Adipose tissue (tissue), 3 donors: ENCODE data around the gene NUDT2. TPM values are rescaled to one million over a fixed set of nuclear protein-coding genes. Genes with fewer than 3 reads are reported as not detected.

Experiments used
- H3K27ac ChIP-seq: one replicate; pipeline ENCODE4 v1.5.1; 2013; ENCODE audit warnings: low read depth, low read length
- WGBS, 3 donors: extraction: QIAGEN DNeasy Blood & Tissue Kit; methylation state at CpG; one replicate each; pipeline ENCODE4 v1.1.7; 2013; 5-methylcytosine and 5-hydroxymethylcytosine counted together
- polyA plus RNA-seq, 3 donors: library from polyadenylated mRNA; stranded (reverse); fragments of 200-250 nt; gene quantifications; one replicate each; pipeline ENCODE4 v1.2.3, GENCODE V29; 2013
- donor health status: healthy with polysubstance abuse.
- donor health status: Bipolar disorder and iron deficiency.
- donor health status: healthy.

NUDT2 gene
- polyA plus RNA-seq, 3 donors, result 18.8 to 34.8 (median 23.0) TPM

DNA sequence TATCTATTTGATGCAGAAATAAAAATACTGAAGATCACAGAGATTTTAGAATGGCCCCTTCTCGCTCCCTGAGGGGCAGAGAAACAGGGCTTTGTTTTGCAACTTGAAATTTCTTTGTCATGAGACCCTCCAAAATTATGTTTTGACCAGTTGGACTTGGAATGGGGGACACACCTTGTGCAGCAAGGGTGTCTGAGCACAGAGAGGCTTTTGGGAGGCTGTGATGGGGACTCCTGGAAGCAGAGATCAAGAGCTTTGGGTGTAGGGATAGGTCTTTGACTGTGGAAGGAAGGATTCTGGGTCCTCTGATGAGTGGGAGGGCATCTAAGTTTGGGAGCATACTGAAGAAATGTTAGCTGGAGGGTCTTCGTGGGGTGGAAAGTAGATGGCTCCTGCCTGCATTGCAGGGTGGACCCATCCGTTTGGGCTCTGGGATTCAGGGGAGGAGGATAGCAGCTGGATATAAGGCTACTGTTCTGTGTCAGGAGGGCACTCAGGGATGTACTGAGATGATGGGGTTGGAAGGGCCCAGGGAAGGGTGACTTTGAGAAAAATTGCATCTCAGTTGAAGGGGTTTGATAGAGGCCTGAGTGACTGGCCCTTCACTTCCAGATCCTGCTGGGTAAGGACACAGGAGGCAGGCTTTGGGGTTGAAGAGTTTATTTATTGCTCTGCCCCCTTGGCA is 49.1 kb downstream of the NUDT2 start:
- 91 to 96% (median 94%) methylated on average over 3 of the region's 3 CpGs for WGBS, 3 donors
- no peak overlapping the region for H3K27ac ChIP-seq

- 5 to 9% (median 6%) methylated on average over 35 of the region's 35 CpGs for whole genome bisulfite sequencing, 3 donors
- H3K27ac ChIP-seq, result no peak overlapping the region
These were observed 50.1 kb downstream of the NUDT2 start for GRCh38 chr9:34379334-34380033.

GRCh38 chr9:34380034-34380510 is 50.7 kb downstream of the NUDT2 start:
- H3K27ac ChIP-seq, result no peak overlapping the region
- WGBS, 3 donors, result 21 to 53% (median 29%) methylated on average over 24 of the region's 24 CpGs

- 4% methylated on average over 56 to 59 of the region's 59 CpGs for WGBS, 3 donors
- no peak overlapping the region for H3K27ac ChIP-seq
These were observed 51.3 kb downstream of the NUDT2 start for GRCh38 chr9:34380511-34381315.

DNA sequence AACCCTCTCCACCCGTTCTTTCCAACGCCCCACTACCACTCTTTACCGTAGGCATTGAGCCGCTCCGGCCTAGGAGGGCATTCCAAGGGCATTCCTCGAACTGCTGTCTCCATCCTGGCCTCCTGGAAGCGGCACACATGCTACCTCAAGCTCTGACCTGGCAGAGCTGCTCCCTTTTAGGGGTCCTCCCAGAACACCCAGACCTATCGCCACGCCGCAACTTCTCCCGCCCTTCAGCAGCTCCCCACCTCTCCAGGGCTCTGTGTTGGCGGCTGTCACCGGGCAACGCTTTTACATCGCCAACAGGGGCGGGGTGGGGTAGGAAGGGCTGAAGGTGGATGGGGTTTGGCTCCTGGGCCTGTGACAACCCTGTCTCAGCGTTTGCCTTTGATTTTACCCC is 52.0 kb downstream of the NUDT2 start:
- WGBS, 3 donors, result 41 to 46% (median 45%) methylated on average over 16 to 17 of the region's 17 CpGs
- H3K27ac ChIP-seq, result no peak overlapping the region

DNA sequence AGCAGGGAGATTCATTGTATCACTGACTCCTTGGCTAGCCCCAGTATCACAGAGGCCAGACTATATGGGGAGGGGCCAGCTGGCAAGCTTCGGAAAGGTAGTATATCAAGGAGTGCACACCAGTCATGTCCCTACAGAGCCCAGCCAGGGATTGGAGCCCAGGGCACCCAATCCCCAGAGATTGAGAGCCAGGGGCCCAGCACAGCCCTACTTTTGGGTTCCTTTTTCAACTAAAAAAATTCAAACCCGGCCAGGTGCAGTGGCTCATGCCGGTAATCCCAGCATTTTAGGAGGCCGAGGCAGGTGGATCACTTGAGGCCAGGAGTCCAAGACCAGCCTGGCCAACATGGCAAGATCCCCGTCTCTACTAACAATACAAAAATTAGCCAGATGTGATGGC is 52.7 kb downstream of the NUDT2 start:
- 85 to 95% (median 90%) methylated on average over 5 of the region's 5 CpGs for WGBS, 3 donors
- H3K27ac ChIP-seq, result no peak overlapping the region

GRCh38 chr9:34382879-34383278 is 53.5 kb downstream of the NUDT2 start:
- WGBS, 3 donors, result 88 to 95% (median 89%) methylated on average over 3 of the region's 3 CpGs
- no peak overlapping the region for H3K27ac ChIP-seq

GRCh38 chr9:34383904-34384303 is 54.5 kb downstream of the NUDT2 start:
- no peak overlapping the region for H3K27ac ChIP-seq
- 79 to 88% (median 85%) methylated on average over 4 of the region's 4 CpGs for WGBS, 3 donors

GRCh38 chr9:34384368-34385165 is 55.2 kb downstream of the NUDT2 start:
- no peak overlapping the region for H3K27ac ChIP-seq
- 75 to 77% (median 77%) methylated on average over 7 of the region's 7 CpGs for WGBS, 3 donors

DNA sequence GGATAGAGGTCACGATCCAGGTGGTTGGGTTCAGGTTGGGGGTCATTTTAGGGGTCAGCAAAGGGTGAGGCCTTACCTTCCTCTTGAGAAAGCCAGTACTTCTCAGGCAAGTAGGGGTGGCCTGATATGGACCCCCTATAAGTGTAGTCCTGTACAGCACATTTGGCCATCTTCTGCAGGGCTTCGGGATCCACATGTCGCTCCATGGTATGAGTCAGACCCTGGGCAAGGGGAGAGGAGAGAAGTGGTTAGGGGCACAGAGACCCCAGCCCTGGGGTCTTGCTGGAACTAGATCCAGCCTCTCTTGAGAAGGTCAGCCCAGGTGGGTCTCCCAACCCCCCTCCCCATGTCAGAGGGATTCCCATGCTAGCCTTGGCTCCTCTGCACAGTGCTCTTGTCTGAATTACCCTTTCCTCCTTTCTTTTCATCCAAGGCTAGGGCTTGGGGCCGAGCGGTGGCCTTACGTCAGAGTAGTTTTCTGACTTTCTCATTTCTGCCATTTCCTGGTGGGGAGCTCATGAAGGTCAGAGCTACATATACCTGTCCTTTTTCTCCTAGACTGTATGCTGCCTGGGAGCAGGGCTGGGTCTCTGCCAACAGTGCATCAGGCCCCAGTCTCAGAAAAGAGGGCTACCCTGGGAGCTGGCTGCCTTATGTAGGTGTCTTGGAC is 56.3 kb downstream of the NUDT2 start:
- WGBS, 3 donors, result 95 to 96% (median 95%) methylated on average over 6 of the region's 6 CpGs

DNA sequence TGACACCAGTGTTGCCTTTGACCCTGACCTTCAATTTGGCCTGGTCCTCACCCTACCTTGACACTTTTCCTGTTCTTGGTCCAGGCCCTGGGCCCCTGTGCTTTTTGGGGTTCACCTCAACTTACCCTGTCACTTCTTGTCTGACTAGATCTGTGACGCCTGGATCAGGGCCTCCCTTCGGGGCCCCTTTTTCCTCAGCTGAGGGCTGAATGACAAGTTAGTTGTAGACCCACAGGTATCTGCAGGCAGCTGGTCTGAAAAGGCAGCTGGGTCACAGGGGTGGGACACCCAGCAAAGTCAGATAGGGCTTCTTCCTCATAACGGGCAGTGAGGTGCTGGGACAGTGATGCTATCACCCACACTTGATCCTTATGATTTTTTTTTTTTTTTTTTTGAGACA is 57.3 kb downstream of the NUDT2 start:
- 85 to 91% (median 89%) methylated on average over 3 of the region's 3 CpGs for WGBS, 3 donors

More for the DNA sequence above, 56.3 kb downstream of the NUDT2 start:
- H3K27ac ChIP-seq, result no peak overlapping the region

DNA sequence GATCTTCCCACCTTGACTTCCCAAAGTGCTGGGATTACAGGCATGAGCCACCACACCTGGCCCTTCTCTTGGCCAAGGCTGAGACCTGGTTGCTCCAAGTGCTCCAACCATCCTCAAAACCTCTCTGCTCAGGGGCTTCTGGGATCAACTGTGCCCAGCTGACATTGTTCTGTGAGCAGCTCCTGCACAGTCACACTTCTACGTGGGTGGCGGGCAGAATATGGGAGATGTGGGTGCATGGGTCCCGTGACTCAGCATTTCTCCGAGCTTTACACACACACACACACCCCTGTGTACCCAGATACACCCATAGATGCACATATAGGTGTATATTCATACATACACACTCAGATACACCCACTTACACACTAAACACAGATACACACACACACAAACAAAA is 57.9 kb downstream of the NUDT2 start:
- no peak overlapping the region for H3K27ac ChIP-seq
- 80 to 91% (median 81%) methylated on average over 4 of the region's 4 CpGs for WGBS, 3 donors

More for the DNA sequence above, 57.3 kb downstream of the NUDT2 start:
- H3K27ac ChIP-seq, result no peak overlapping the region

- 48 to 58% (median 50%) methylated on average over 1 of the region's 1 CpG for WGBS, 3 donors
- no peak overlapping the region for H3K27ac ChIP-seq
These were observed 63.1 kb downstream of the NUDT2 start for GRCh38 chr9:34392511-34392910.

Other genes with a start within 250 kb of the NUDT2 start
- 10 to 100 TPM; 11.0 to 24.2 (median 16.1) TPM for gene DCAF12, start 202.9 kb upstream of the NUDT2 start, polyA plus RNA-seq
- 10 to 100 TPM; 19.9 to 54.4 (median 43.2) TPM for gene UBAP1, start 150.5 kb upstream of the NUDT2 start, polyA plus RNA-seq
- under 1 TPM; 0.12 to 0.29 (median 0.22) TPM for gene KIF24, start 301 bp upstream of the NUDT2 start, polyA plus RNA-seq
- 10 to 100 TPM in 1 of 3 donors, 1 to 10 TPM in 2; 5.2 to 12.1 (median 6.1) TPM for gene MYORG, start 47.3 kb downstream of the NUDT2 start, polyA plus RNA-seq
- gene FAM219A, start 129.0 kb downstream of the NUDT2 start, polyA plus RNA-seq, result 10 to 100 TPM in 2 of 3 donors, 1 to 10 TPM in 1; 5.7 to 14.5 (median 13.6) TPM
- under 1 TPM in 2 of 3 donors, not detected in 1; 0.10 to 0.26 TPM for gene DNAI1, start 129.2 kb downstream of the NUDT2 start, polyA plus RNA-seq
- 1 to 10 TPM; 1.1 to 2.7 (median 1.3) TPM for gene ENHO, start 193.4 kb downstream of the NUDT2 start, polyA plus RNA-seq